ENCODE data around the gene VBP1.
"Not testable (repeated sequence)": the region's sequence is repeated elsewhere in the genome, so short reads cannot be mapped to it uniquely, and the experiment has no call there.

VBP1 gene

DNA sequence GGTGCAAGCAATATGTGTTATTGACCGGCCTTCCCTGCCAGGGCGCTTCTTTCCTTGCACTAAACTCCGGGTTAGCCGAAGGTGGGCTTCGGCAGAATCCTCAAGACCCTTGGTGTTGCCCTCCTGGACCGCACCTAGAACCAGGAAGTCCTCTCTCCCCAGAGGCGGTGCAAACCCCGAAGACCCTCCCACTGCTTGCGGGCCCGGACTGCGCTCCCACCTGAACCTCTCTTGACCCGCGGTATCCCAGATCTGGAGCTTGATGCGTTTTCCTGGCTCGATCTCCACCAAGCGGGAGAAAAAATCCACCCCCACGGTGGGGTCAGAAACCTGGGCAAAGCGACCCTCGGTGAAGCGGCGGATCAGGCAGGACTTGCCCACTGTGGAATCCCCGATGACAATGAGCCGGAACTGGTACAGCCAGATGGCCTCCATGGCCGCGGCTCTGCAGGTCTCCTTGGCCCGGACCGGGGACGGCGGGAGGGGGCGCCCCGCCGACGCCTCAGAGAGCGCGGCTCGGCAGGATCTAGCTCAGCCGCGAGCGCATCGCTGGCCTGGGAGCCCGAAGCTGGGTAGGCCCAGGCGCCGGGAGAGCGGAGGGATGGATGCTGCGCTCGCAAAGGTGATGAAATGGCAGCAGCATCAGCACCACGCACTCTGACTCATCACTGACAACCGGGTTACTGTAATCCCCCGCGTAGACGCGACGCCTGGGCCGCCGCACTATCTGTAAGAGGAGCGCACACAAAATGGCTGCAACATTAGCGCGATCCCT, 47.8 kb downstream of the VBP1 start, which contains the start of gene RAB39B:
Gene RAB39B (minus strand): TSS at position 638 of the 775 bp plus-strand sequence. CDS start 203 bp downstream, at position 435.
- peak; percentile 60 to 62 for DNase-seq (ENCODE audit: low read depth in 2 of 2)

DNA sequence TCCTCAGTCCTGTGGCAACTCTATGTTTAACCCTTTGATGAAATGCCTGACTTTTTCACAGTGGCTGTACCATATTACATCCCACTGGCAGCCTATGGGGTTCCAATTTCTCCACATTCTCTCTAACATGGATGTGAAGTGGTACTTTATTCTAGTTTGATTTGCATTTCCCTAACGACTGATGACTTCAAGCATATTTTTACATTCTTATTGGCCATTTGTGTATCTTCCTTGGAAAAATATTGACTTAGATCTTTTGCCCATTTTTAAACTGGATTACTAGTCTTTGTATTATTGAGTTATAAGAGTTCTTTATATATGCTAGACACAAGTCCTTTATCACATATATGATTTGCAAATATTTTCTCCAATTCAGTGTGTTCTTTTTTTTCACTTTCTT, 50.2 kb downstream of the VBP1 start:
- no peak for DNase-seq (ENCODE audit: low read depth in 2 of 2)

DNA sequence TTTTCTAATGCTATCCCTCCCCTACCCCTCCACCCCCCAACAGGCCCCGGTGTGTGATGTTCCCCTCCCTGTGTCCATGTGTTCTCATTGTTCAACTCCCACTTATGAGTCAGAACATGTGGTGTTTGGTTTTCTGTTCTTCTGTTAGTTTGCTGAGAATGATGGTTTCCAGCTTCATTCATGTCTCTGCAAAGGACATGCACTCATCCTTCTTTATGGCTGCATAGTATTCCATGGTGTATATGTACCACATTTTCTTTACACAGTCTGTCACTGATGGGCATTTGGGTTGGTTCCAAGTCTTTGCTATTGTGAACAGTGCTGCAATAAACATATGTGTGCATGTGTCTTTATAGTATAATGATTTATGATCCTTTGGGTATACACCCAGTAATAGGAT, 51.7 kb downstream of the VBP1 start:
- not testable (repeated sequence) for DNase-seq (ENCODE audit: low read depth in 2 of 2)

DNA sequence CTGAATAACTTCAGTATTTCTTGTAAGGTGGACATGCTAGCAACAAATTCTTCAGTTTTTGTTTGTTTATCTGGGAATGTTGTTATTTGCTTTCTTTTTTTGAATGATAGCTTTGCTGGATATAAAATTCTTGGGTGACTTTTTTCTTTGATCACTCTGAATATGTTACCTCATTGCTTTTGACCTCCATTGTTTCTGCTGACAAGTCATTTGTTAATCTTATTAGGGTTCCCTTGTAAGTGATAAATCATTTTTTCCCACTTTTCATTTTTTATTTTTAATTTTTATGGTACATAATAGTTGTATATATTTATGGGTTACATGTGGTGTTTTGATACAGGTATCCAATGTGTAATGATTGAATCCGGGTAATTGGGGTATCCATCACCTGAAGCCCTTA, 54.7 kb downstream of the VBP1 start:
- no peak for DNase-seq (ENCODE audit: low read depth in 2 of 2)

DNA sequence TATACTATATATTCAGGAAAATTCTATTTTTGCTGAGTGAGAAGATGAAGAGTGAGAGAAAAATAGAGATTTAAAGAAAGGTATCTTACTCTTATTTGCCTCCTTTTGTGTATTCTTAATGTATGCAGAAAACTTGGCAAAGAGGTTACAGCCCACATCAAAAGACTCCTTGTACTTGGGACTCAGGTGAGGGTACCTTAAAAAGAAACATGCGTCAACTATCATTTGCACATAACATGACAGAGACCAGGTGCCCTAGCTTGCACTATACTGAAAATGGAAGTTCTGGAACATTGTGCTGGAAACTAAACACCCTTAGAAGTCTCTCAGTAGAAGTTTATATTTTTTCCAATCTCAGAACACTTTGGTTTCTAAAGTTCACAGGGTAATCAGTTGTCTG, 63.6 kb downstream of the VBP1 start:
- DNase-seq (ENCODE audit: low read depth in 2 of 2): no peak
